Endodermal cell (in vitro differentiated cells): Measurements from ENCODE around the gene SLC47A2. TPM values are rescaled to one million over a fixed set of nuclear protein-coding genes. Genes with fewer than 3 reads are reported as not detected.

ENCODE experiments used
- DNase-seq: peaks from one replicate; pipeline ENCODE4 v3.0.0-alpha.2; 2017
- H3K27ac ChIP-seq: 2 replicates; pipeline ENCODE4 v1.5.1; 2013; ENCODE audit warnings: mild to moderate bottlenecking, low read depth, low read length, moderate library complexity
- H3K27me3 ChIP-seq: 2 replicates; pipeline ENCODE4 v1.6.1; 2013; ENCODE audit warnings: mild to moderate bottlenecking, low read length, moderate library complexity; ENCODE audit not compliant: insufficient read depth, control insufficient read depth, poor library complexity, severe bottlenecking
- H3K36me3 ChIP-seq: 2 replicates; pipeline ENCODE4 v1.7.0; 2013; ENCODE audit warnings: mild to moderate bottlenecking, low read length, moderate library complexity; ENCODE audit not compliant: control insufficient read depth, insufficient read depth
- H3K4me1 ChIP-seq: one replicate; pipeline ENCODE4 v1.7.0; 2013; ENCODE audit warnings: low read length; ENCODE audit not compliant: control insufficient read depth, insufficient read depth
- H3K4me3 ChIP-seq: 2 replicates; pipeline ENCODE4 v1.5.1; 2013; ENCODE audit warnings: mild to moderate bottlenecking, low read length, moderate library complexity
- H3K9ac ChIP-seq: 2 replicates; pipeline ENCODE4 v1.6.1; 2013; ENCODE audit warnings: mild to moderate bottlenecking, low read length, moderate library complexity; ENCODE audit not compliant: poor library complexity, severe bottlenecking; ENCODE audit errors: extremely low read depth
- H3K9me3 ChIP-seq: 2 replicates; pipeline ENCODE4 v1.6.1; 2013; ENCODE audit warnings: mild to moderate bottlenecking, low read length, moderate library complexity; ENCODE audit not compliant: control insufficient read depth
- H3K27ac Mint-ChIP-seq: 2 replicates; pipeline ENCODE4 v1.8.0; 2020; ENCODE audit warnings: mixed read lengths
- H3K27me3 Mint-ChIP-seq: 2 replicates; pipeline ENCODE4 v1.8.0; 2021; ENCODE audit warnings: mild to moderate bottlenecking, mixed read lengths; ENCODE audit not compliant: insufficient read depth
- H3K36me3 Mint-ChIP-seq: 2 replicates; pipeline ENCODE4 v1.8.0; 2020; ENCODE audit warnings: low read depth, mixed read lengths
- H3K4me1 Mint-ChIP-seq: 2 replicates; pipeline ENCODE4 v1.8.0; 2020; ENCODE audit warnings: mixed read lengths
- H3K4me3 Mint-ChIP-seq: 2 replicates; pipeline ENCODE4 v1.8.0; 2020; ENCODE audit warnings: mild to moderate bottlenecking, moderate library complexity, mixed read lengths
- H3K9me3 Mint-ChIP-seq: 2 replicates; pipeline ENCODE4 v1.8.0; 2020; ENCODE audit warnings: mild to moderate bottlenecking, mixed read lengths
- WGBS, 2 experiments: methylation state at CpG; one replicate each; pipeline versions ENCODE4 v1.1.5 to v1.1.7; 2013; ENCODE audit warnings: missing lambda C conversion rate in 2 of 2, mixed read lengths in 1 of 2; ENCODE audit not compliant: insufficient coverage in 1 of 2, insufficient read length in 1 of 2; 5-methylcytosine and 5-hydroxymethylcytosine counted together
- total RNA-seq, 2 donors: library from RNA; stranded (reverse); fragmentation: NEBNext Ultra II Directional in 1 of 2; extraction: Animal tissue kit (Norgen Biotek cat#: 25700) in 1 of 2; gene quantifications; 2 replicates in 1 of 2; 3 replicates in 1 of 2; pipeline ENCODE4 v1.2.1, GENCODE V29; 2021
- TF ChIP-seq, protein P1 (sequence below): fragments of 200-600 bp; sonication (generic); conservative IDR thresholded peaks from 2 replicates; pipeline ENCODE4 v1.5.0; 2021; ENCODE audit warnings: antibody characterized with exemption, mild to moderate bottlenecking

Gene SLC47A2
- total RNA-seq, 2 donors from 2014 or later: not detected

DNA sequence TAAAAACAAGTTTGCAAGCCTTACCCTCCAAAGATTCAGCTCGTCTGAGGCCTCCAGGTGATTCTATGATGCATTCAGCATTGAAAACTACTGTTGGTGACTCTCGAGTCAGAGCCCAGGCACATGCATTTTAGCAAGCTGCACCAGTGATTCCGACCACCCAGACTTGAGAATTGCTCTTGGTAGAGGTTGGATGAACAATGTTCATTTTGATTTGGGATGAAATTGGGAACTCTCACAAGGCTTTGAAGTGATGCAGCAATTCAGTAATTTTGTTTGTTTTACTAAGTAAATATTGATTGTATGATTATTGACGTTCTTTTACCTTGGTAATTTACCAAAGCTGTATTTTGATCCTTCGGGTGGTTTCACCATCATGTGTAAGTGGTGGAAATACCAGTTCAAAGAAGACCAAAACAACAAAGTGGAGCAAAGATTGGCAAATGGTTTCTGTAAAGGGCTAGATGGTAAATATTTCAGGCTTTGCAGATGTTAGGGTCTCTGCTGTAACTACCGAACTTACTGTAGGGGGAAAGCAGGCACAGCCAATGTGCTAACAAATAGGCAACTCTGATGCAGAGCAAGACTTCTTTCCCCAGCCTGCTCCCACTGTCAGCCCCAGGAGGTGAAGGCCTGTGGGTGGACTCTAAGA is 56.0 kb downstream of the SLC47A2 start:
- Histone ChIP-seq H3K27ac (no peak overlapping the region), H3K9me3 (peaks cover 4% of the 10 kb centered on the region), H3K9ac (no peak overlapping the region), H3K4me3 (no peak overlapping the region), H3K36me3 (peaks cover 83% of the 10 kb centered on the region), H3K4me1 (peaks cover 3% of the 10 kb centered on the region), H3K27me3 (no peaks in the 10 kb centered on the region)
- TF ChIP-seq, protein P1, sequence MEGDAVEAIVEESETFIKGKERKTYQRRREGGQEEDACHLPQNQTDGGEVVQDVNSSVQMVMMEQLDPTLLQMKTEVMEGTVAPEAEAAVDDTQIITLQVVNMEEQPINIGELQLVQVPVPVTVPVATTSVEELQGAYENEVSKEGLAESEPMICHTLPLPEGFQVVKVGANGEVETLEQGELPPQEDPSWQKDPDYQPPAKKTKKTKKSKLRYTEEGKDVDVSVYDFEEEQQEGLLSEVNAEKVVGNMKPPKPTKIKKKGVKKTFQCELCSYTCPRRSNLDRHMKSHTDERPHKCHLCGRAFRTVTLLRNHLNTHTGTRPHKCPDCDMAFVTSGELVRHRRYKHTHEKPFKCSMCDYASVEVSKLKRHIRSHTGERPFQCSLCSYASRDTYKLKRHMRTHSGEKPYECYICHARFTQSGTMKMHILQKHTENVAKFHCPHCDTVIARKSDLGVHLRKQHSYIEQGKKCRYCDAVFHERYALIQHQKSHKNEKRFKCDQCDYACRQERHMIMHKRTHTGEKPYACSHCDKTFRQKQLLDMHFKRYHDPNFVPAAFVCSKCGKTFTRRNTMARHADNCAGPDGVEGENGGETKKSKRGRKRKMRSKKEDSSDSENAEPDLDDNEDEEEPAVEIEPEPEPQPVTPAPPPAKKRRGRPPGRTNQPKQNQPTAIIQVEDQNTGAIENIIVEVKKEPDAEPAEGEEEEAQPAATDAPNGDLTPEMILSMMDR: no peak
- no peak overlapping the region for H3K27ac Mint-ChIP-seq
- H3K4me3 Mint-ChIP-seq: no peak overlapping the region
- peaks cover 2% of the 10 kb centered on the region for H3K9me3 Mint-ChIP-seq
- peaks cover 11% of the 10 kb centered on the region for H3K4me1 Mint-ChIP-seq
- no peak for DNase-seq
- peaks cover 64% of the 10 kb centered on the region for H3K36me3 Mint-ChIP-seq
- WGBS, 2 experiments: 91 to 98% methylated on average over 5 to 6 of the region's 6 CpGs
- no peaks in the 10 kb centered on the region for H3K27me3 Mint-ChIP-seq

DNA sequence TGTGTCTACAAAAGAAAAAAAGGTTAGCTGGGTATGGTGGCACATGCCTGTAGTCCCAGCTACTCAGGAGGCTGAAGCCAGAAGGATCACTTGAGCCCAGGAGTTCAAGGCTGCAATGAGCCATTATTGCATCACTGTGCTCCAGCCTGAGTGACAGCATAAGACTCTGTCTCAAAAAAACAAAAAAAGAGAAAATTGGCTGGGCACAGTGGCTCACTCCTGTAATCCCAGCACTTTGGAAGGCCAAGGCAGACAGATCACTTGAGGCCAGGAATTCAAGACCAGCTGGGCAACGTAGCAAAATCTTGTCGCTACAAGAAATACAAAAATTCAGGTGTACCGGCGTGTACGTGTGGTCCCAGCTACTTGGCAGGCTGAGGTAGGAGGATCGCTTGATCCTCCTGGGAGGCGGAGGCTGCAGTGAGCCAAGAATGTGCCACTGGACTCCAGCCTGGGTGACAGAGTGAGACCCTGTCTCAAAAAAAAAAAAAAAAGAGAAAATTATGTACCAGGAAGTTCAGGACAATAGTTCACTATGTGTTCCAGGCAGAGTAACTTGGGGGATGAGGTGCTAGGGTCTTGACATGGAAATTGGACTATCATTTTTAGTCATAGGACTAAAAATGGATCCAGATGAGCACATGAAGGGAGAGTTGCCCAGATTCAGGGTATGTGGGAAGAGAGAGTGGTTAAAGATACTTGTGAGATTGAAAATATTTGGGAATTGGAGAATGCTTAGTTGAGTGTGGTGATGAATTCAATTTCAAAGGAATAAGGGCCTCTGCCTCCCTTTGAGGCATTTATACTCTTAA is 56.8 kb downstream of the SLC47A2 start:
- H3K27ac Mint-ChIP-seq: peak overlapping the region; percentile 48
- H3K36me3 ChIP-seq: peaks cover 83% of the 10 kb centered on the region
- H3K27me3 ChIP-seq: no peaks in the 10 kb centered on the region
- H3K9me3 ChIP-seq: peaks cover 12% of the 10 kb centered on the region
- H3K4me3 Mint-ChIP-seq: no peak overlapping the region
- WGBS, 2 experiments: 96% methylated on average over 7 of the region's 7 CpGs
- no peak for DNase-seq
- H3K4me1 ChIP-seq: peaks cover 3% of the 10 kb centered on the region
- no peak overlapping the region for H3K4me3 ChIP-seq
- no peak overlapping the region for H3K27ac ChIP-seq
- peaks cover 10% of the 10 kb centered on the region for H3K9me3 Mint-ChIP-seq
- TF ChIP-seq, protein P1: no peak
- no peak overlapping the region for H3K9ac ChIP-seq
- peaks cover 66% of the 10 kb centered on the region for H3K36me3 Mint-ChIP-seq
- H3K27me3 Mint-ChIP-seq: no peaks in the 10 kb centered on the region
- H3K4me1 Mint-ChIP-seq: peaks cover 11% of the 10 kb centered on the region

DNA sequence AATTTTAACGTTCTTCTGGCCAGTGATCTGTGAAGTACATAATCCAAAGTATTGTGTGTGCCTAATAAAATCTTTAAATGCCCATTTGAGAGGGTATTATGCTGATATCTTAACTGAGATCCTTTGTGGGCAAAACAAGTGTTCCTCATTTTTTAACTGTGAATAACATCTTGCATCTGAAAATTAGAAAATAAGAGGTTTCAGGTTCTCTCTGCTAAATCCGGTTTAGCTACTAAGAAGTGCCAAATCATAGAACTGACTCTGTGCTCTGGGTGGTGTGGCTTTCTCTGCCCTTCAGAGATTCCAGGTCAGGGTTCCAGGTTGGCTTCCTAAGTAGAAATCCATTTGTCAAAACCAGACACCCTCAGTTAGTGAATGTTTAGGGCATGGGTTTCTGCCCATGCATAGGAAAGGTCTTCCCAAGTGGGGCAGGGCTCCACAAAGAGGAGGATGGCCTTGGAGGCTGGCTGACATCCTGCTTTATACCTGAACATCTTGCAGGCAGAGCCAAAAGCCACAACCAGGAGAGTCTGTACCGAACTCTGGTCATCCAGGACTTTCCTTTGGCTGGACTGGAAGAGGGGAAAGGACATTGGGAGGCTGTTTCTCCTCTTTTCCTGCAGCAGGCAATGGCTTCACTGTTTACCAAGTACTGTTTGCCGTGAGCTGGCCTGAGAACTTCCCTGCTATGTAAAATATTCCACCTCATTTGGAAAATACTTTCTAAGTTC is 59.4 kb downstream of the SLC47A2 start:
- peaks cover 27% of the 10 kb centered on the region for H3K9me3 Mint-ChIP-seq
- H3K27ac ChIP-seq: no peak overlapping the region

More for the DNA sequence above, 59.4 kb downstream of the SLC47A2 start:
- H3K4me1 Mint-ChIP-seq: peaks cover 9% of the 10 kb centered on the region
- WGBS, 2 experiments: 83 to 87% methylated on average over 3 to 4 of the region's 4 CpGs
- H3K4me3 Mint-ChIP-seq: no peak overlapping the region
- H3K4me3 ChIP-seq: no peak overlapping the region
- no peak overlapping the region for H3K27ac Mint-ChIP-seq
- H3K36me3 ChIP-seq: peaks cover 81% of the 10 kb centered on the region
- no peaks in the 10 kb centered on the region for H3K27me3 ChIP-seq
- H3K9me3 ChIP-seq: peaks cover 34% of the 10 kb centered on the region
- no peaks in the 10 kb centered on the region for H3K27me3 Mint-ChIP-seq
- peaks cover 65% of the 10 kb centered on the region for H3K36me3 Mint-ChIP-seq
- no peak overlapping the region for H3K9ac ChIP-seq
- H3K4me1 ChIP-seq: peaks cover 3% of the 10 kb centered on the region
- DNase-seq: no peak
- TF ChIP-seq, protein P1: no peak
